HG02970 (cell line): ENCODE data around the gene RNASEH1.

Experiments used
- ATAC-seq: cut with Tn5 transposase; IDR thresholded peaks from one replicate; pipeline ENCODE4 v1.9.1; 2021; ENCODE audit warnings: mild to moderate bottlenecking, moderate library complexity, moderate number of reproducible peaks; ENCODE audit not compliant: unreplicated experiment, low FRiP score

The RNASEH1 gene

DNA sequence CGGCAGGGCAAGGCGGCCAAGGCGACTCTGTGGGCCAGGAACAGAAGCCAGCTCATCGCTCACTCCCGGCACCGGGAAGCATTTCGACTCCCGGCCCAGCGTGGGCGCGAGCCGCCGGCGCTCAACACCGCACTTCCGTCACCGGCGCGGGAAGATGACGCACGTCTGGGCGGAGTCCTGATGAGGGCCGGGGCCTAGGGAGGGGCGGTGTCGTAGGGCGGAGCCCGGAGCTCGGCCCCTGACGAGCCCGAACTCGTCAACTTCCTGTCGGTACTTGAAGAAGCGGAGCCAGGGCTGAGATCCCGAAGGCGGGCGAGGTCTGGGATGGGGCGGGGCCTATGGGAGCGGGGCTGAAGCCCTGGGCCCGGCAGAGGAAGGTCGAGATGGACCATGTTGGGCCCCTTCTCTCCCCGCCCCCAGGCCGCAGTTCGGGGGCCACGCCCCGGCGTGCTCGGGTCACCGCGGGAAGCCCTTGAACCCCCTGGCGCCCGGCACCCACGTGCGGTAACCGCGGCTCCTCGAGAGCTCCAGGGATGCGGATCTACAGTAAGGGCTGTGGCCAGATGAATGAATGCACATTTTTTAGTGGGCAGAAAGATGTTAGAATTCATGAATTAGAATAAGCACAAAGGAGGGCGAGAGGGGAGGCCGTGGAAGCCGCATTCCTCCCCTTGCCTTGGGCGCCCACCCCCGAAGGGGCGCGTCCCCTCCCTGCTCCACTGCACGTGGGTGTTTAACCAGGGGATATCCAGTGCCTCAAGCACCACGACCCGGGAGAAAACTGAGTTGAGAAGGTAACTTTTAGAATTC, at the start of gene RNASEH1:
Gene RNASEH1 (minus strand): TSS at position 129 of the 810 bp plus-strand sequence. CDS start 73 bp downstream, at position 56.
- peak; percentile 98 for ATAC-seq

DNA sequence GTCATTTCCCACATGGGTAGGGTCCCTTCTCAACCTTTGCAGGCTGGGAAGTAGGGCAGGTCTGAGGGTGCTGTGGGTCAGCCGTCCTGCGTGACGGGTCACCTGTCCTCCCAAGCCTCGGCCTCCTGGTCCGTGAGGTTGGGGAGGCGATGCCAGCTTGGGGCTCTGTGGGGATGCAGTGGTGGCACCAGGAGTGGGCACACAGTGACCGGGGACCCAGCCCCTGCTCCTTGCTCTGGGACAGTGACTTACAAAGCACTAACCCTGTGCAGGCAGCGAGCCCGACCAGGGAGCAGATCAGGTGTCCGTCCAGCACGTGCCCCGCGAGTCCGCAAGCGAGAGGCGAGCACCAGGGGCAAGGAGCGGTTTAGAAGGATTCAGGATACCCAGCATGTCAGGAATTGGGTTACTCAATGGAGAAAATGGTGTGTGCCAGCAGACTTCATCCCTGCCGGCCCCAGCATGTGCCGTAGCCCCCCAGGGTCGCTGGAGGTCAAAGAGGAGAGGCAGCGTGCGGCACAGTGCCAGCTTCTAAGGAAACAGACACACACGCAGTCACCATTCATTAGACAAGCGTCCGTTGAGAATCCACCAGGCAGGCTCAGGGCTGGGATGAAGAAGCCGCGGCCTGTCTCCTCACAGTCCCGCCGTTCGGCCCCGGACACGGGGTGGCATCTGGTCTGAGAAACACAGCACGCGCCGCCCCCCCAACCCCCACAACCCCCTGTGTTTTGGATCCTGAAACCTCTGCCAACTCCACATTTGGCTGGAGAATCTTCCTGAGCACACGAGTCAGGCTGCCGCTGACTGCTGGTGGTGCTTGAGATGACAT, 48.5 kb upstream of the RNASEH1 start:
- no peak for ATAC-seq

DNA sequence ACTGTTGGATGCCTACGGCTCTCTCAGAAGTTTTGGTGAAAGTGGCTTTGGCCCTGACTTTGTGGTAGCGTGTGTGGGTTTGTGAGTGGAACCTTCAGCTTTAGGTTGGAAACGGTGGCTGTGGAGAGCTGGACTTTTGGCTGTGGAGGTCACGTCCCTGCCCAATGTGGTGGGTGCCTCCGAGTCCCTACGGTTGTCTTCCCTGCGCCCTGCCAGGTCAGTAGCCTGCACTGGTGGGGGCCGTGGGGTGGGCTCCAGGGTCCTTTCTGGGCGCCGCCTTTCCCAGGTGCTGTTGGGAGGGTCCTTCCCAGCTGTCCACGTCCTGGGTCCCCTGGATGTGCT, 47.9 kb upstream of the RNASEH1 start:
- ATAC-seq, result no peak

GRCh38 chr2:3604991-3605961, 47.1 kb upstream of the RNASEH1 start:
- ATAC-seq, result no peak

- ATAC-seq, result no peak
These were observed 46.2 kb upstream of the RNASEH1 start for GRCh38 chr2:3604207-3604877.

- no peak for ATAC-seq
These were observed 45.5 kb upstream of the RNASEH1 start for GRCh38 chr2:3603536-3604206.

DNA sequence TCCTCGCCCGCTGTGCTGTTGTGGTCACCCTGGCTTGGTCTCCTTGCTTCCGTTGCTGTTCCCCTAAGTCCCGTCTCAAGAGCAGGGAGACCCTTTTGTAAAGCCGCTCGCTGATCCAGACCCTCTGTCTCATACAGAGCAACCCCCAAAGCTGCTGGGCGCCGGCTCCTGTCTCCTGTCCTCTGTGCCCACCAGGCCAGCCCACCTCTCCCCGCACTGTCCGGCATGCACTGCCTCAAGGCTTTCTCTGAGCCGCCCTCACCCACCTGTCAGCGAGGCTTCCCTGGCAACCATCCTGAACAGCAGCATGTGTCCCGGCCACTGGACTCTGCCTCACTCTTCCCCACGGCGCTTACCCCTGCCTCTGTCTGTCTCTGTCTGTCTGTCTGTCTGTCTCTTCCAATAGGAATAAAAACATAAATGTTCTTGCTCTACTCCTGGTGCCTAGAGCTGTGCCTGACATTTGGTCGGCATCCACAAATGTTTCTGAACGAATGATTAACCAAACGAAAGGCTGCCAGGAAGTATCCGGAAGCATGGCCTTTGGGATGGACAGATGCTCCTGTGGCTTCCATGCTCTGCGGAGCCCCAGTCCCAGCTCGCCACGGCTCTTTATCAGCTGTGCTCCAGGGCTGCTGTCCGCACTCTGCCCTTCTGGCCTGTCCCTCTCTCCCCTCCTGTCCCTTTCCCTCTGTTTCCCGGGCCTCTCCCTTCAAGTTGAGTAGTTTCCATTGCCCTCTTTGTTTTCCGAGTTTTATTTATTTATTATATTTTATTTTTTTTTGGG, 44.6 kb upstream of the RNASEH1 start:
- no peak for ATAC-seq

DNA sequence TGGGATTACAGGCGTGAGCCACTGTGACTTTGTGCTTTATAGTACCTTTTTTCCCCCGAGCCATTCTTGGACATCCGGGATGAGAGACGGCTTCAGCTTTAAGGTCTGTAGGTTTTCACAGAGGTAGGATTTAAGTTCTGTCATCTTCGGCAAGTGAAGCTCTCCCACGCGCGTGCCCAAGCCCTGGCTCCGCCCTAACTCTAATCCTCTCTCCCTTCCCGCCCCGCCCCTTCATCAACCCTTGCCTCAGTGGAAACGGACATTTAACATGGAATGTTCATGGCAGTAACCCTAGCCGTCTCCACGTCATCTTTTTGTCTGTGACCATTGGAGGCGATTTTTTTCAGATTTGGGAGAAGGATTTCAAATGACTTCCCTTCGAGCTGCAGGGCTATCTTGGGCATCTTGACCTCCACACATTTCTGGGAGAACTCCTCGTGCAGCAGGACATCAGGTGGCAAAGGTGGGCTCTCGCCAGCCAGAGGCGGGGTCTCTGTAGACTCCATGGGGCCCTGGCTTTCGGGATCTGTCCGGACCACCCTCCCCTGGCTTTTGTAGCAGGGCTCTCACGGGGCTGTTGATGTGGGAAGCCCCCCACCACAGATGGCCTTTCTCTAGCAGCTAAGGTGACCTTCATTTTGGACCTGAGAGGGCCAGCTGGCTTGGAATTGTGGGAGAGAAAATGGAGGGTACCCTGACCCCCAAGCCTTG, 43.6 kb upstream of the RNASEH1 start:
- no peak for ATAC-seq

GRCh38 chr2:3600256-3600855, 42.2 kb upstream of the RNASEH1 start:
- no peak for ATAC-seq

DNA sequence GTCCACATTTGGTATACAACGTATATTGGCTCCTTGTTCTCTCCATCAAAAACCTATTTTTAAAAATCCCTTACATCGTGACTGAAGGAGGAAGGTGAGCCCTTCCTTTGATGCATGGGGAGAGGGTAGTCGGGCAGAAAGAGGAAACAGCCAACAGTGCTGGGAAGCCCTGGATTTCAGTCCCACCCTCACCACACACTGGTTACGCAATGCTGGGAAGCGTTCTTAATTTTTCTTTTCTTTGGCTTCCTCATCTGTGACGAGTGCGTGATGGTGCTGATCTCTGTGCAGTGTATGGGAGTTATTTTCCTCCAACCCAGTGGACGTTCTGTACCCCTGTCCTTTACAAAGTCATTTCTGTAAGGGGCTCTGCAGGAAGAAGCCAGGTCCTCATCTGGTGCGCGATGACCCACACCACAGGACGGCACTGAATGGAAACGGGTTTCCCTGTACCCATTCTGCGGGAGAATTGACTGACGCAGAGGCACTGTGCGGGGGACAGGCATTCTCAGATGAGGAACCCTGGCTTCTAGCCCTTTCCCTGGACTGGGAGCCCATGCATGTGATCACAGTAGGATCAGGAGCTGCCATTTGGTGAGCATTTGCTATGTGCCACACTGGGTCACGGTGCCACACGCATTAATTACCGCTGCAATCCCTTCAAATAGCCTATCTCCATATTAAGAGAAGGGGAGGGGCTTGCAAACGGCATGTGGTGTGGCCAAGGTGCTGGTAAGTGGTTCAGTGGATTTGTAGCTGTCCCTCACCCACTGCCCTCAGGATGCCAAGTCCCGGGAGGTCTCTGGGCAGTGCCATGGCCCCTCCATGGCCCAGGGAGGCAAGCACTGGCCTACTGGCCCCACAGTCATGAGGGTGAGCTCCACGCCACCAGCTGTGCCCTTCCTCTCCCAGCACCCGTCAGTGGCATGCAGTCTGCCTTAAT, 41.0 kb upstream of the RNASEH1 start:
- no peak for ATAC-seq

DNA sequence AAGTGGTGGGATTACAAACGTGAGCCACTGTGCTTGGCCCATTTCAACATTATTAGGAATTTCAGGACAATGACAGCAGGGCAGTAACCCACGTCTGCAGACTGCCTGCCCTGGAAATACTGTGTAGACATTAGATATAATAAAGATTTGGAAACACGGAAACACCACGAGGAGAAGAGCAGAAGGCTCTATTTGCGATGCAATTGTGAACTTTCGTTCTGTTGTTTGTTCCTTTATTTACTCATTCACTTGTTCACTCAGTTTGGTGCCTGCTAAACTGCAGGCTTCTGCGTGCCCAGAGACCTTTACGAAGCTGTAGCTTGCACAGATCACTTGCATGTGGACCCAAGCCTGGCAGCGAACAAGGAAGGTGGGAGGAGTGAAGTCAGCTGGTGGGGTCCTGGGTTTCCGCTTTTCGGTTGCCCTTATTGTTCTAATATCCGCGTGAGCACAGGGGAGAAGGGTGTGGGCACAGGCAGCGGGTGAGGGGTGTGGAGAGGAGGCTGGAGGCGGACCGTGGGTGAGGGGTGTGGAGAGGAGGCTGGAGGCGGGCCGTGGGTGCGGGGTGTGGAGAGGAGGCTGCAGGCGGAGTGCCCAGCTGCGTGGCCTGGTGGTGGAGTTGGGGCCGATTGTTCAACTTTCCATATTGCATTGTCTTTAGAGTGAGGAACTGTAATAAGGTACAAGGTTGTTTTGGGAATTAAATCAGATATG, 40.2 kb upstream of the RNASEH1 start:
- ATAC-seq, result no peak

- no peak for ATAC-seq
These were observed 39.4 kb upstream of the RNASEH1 start for GRCh38 chr2:3597567-3597966.

DNA sequence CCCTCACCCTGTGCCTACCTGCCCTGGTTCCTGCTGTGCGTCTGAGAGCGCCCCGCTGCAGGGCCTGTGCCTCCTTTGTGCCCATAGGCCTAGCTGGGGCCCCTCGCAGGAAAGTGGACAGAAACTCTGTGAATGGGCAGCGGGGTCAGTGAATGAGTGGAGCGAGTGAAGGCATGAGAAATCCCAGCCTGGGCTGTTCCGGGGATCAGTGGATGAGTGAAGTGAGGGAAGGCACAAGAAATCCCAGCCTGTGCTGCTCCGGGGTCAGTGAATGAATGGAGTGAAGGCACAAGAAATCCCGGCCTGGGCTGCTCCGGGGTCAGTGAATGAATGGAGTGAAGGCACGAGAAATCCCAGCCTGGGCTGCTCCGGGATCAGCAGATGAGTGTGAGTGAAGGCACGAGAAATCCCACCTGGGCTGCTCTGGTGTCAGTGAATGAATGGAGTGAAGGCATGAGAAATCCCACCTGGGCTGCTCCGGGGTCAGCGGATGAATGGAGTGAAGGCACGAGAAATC, 38.8 kb upstream of the RNASEH1 start:
- no peak for ATAC-seq

DNA sequence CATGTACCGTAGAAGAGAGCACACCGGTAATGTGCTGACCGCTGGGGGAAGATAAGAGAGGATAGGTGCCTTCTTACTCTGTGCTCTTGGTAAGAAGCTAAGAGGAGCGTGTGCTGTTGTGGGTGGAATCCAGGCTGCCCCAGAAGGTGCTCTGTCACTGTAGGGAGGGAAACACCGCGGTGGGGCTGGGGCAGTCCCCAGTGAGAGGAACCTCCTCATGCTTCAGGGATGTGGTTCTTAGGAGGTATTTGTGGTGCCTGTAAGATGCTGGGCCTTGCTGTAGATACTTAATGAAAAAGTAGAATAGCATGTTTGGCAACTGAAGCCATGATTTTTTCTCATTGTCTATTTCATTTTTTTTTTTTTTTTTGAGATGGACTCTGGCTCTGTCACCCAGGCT, 37.9 kb upstream of the RNASEH1 start:
- no peak for ATAC-seq

- ATAC-seq, result no peak
These were observed 37.3 kb upstream of the RNASEH1 start for GRCh38 chr2:3595404-3595803.
